Measurements from ENCODE around the gene LY6G6F.
A peak's percentile ranks its signal among the peaks of the same experiment; 100 is the strongest.

DNA sequence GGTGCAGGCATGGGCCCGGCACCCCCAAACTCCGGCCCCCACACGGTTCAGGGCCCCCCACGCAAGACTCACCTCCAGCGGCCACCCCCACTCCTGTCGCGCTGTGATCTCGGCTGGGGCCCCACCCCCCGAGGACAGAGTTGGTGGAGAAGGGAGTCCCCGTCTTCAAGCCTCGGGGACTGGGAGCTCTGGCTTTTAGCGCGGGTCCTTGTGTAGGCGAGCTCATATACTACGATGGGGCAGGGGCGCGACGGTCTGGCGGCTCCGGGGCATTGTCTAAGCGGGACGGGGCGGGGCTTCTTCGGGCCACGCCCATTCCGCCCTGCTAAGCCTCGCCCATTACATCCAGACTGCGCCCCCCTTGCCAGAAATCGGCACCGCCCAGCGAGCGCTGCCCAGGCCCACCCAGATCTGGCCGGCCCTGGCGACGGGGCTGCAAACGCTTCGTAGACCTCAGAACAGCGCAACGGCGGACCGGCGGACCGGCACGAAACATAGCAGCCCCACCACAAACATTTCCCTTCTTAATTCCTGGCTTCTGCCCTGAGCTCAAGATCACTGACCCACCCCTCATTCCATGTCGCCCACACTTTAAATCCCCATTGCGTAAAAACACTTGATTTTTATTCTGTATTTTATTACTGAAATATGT is 23.4 kb downstream of the LY6G6F start:
- TF ChIP-seq CTCF (IDR thresholded peaks at IDR 0.05): no peak
- peak; percentile 42 to 43 for TF ChIP-seq POLR2A (IDR thresholded peaks at IDR 0.05)
